Measurements from ENCODE around the gene SH3TC2. TPM values are rescaled to one million over a fixed set of nuclear protein-coding genes. Genes with fewer than 3 reads are reported as not detected.

SH3TC2 gene
- total and polyA plus RNA-seq, 2 of the 4 experiments (the other 2 are of a cell fraction), result 3.4 to 7.9 TPM

DNA sequence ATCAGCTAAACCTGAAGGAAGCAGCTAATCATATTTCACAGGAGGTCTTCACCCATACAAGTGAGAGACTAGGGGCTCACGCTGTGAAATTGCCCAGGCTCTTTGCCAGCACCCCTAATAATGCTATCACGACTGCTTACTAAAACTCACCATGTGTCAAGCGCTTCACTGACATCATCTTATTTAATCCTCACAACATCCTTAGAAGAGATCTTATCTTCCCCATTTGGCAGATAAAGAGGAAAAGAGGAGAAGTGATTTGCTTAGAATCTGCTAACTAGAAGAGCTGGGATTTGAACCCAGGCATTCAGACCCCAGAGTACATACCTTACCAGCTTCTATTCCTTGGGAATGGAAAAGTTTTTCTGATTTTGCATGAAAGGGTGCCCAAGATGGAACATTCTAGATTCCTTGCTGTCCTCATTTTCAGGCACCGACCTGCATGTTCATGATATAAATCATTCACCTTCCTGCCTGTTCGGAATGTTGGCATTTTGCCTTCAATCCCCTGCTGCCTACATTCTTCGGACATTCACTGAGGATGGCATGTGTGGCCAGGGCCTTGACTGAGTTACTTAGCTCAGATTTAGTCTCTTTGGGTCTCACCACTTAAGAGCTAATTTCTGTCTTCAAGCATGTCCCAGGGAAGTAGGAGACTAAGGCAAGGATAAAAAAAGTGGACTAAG, 88.1 kb downstream of the SH3TC2 start:
- H3K4me1 ChIP-seq (ENCODE audit: control insufficient read depth, insufficient read depth, low read length), result peaks cover 28% of the 10 kb centered on the region

More for the DNA sequence above, 88.1 kb downstream of the SH3TC2 start:
- POLR2A ChIA-PET (ENCODE audit: unreplicated experiment), result no interaction called here
- BruUV-seq (replicated peaks), result no TSS peak
- peak overlapping the region; percentile 0 for H2AK9ac ChIP-seq (replicated peaks; ENCODE audit: low read depth, low read length, poor library complexity)
- no peaks in the 10 kb centered on the region for H3K79me1 ChIP-seq (ENCODE audit: low read depth in 1 of 2, low read length in 2 of 2)
- H2AK5ac ChIP-seq (ENCODE audit: low read depth, low read length), result peak overlapping the region; percentile 74; the same call in 1 of the 2 replicates
- H3K27me3 ChIP-seq (ENCODE audit: control insufficient read depth, insufficient read depth, low read length), result no peaks in the 10 kb centered on the region
- H3K9me1 ChIP-seq (ENCODE audit: insufficient read depth, low read length), result peaks cover 25% of the 10 kb centered on the region
- no peak overlapping the region for H3K18ac ChIP-seq (ENCODE audit: low read depth, low read length)
- H4K91ac ChIP-seq (ENCODE audit: insufficient read depth, low read depth, low read length), result peak overlapping the region; percentile 85
- peak overlapping the region; percentile 62 for H3K4ac ChIP-seq (ENCODE audit: low read depth, low read length)
- no peak overlapping the region for H3K27ac ChIP-seq (ENCODE audit: insufficient read depth, low read length)
- no peak for TF ChIP-seq MAFK (IDR thresholded peaks at IDR 0.05; ENCODE audit: low read depth, low read length)
- TF ChIP-seq RAD21 (IDR thresholded peaks at IDR 0.05; ENCODE audit: low read length), result no peak
- TF ChIP-seq BHLHE40 (IDR thresholded peaks at IDR 0.05; ENCODE audit: low read depth, low read length), result no peak
- TF ChIP-seq FOS (IDR thresholded peaks at IDR 0.05; ENCODE audit: low read depth, low read length), result no peak
- TF ChIP-seq RFX5 (IDR thresholded peaks at IDR 0.05; ENCODE audit: low read depth, low read length), result no peak
- TF ChIP-seq POLR2A (IDR thresholded peaks at IDR 0.05; ENCODE audit: low read depth, low read length), result no peak
- no peak for TF ChIP-seq SMC3 (IDR thresholded peaks at IDR 0.05; ENCODE audit: low read depth, low read length)
- no peak for TF ChIP-seq NFE2L2 (IDR thresholded peaks at IDR 0.05; ENCODE audit: low read depth, low read length)
- TF ChIP-seq CHD1 (IDR thresholded peaks at IDR 0.05; ENCODE audit: low read depth, low read length), result no peak
- TF ChIP-seq, protein P1, sequence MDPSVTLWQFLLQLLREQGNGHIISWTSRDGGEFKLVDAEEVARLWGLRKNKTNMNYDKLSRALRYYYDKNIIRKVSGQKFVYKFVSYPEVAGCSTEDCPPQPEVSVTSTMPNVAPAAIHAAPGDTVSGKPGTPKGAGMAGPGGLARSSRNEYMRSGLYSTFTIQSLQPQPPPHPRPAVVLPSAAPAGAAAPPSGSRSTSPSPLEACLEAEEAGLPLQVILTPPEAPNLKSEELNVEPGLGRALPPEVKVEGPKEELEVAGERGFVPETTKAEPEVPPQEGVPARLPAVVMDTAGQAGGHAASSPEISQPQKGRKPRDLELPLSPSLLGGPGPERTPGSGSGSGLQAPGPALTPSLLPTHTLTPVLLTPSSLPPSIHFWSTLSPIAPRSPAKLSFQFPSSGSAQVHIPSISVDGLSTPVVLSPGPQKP (IDR thresholded peaks at IDR 0.05; ENCODE audit: borderline replicate concordance, low read depth, low read length), result no peak
- no peak for TF ChIP-seq RCOR1 (IDR thresholded peaks at IDR 0.05; ENCODE audit: insufficient replicate concordance, low read length)
- no peak for TF ChIP-seq MAZ (IDR thresholded peaks at IDR 0.05; ENCODE audit: borderline replicate concordance, low read depth, low read length)
- TF ChIP-seq, protein P2, sequence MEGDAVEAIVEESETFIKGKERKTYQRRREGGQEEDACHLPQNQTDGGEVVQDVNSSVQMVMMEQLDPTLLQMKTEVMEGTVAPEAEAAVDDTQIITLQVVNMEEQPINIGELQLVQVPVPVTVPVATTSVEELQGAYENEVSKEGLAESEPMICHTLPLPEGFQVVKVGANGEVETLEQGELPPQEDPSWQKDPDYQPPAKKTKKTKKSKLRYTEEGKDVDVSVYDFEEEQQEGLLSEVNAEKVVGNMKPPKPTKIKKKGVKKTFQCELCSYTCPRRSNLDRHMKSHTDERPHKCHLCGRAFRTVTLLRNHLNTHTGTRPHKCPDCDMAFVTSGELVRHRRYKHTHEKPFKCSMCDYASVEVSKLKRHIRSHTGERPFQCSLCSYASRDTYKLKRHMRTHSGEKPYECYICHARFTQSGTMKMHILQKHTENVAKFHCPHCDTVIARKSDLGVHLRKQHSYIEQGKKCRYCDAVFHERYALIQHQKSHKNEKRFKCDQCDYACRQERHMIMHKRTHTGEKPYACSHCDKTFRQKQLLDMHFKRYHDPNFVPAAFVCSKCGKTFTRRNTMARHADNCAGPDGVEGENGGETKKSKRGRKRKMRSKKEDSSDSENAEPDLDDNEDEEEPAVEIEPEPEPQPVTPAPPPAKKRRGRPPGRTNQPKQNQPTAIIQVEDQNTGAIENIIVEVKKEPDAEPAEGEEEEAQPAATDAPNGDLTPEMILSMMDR (conservative IDR thresholded peaks at IDR 0.05; ENCODE audit: low read depth, low read length), result no peak
- dilution Hi-C loops (cut with HindIII; ENCODE audit: low sequenced_read_pairs, unreplicated experiment), result no loop called here
- CTCF ChIA-PET, result interaction anchor here (0.6 kb wide), 1 partner anchor 140 kb away, joined by 3 read pairs; no protein-coding TSS in a partner anchor
- no peak overlapping the region for H3K23ac ChIP-seq (ENCODE audit: low read depth, low read length)
- H2AFZ ChIP-seq (replicated peaks; ENCODE audit: low read length, poor library complexity), result no peak overlapping the region
- WGBS, 2 experiments (ENCODE audit: extremely low coverage in 2 of 2, insufficient read length in 1 of 2), result 73% methylated on average over 3 of the region's 6 CpGs; no CpG with 5 or more reads in 1 of the 2 experiments
- H3K4me3 ChIP-seq (ENCODE audit: insufficient read depth, low read depth, low read length), result no peak overlapping the region
- no peak overlapping the region for H2BK5ac ChIP-seq (ENCODE audit: low read depth, low read length, poor library complexity, severe bottlenecking)
- H3K14ac ChIP-seq (replicated peaks; ENCODE audit: low read depth, low read length), result peak overlapping the region; percentile 55; the same call in 1 of the 2 replicates
- no peak for DNase-seq
- H3K4me2 ChIP-seq (ENCODE audit: low read depth, low read length), result no peak overlapping the region
- no peak overlapping the region for H3K9ac ChIP-seq (ENCODE audit: low read depth, low read length)
- no peak overlapping the region; the same call in 1 of the 2 replicates for H4K5ac ChIP-seq (ENCODE audit: low read depth, low read length)
- in situ Hi-C loops (cut with MboI; ENCODE audit: low sequenced_read_pairs), result no loop called here
- no peak for ATAC-seq (ENCODE audit: low read depth)
- no peak overlapping the region for H3K56ac ChIP-seq (ENCODE audit: extremely low read depth, insufficient read depth, low read length)
- no peaks in the 10 kb centered on the region for H4K20me1 ChIP-seq (ENCODE audit: insufficient read depth, low read length)
- H2BK120ac ChIP-seq (ENCODE audit: low read depth, low read length), result peak overlapping the region; percentile 35
- peak overlapping the region; percentile 74 for H2BK20ac ChIP-seq (ENCODE audit: low read depth, low read length)
- no peaks in the 10 kb centered on the region for H3K9me3 ChIP-seq (ENCODE audit: control insufficient read depth, insufficient read depth, low read length)
- intact Hi-C loops (cut with micrococcal nuclease), result no loop called here
- H4K8ac ChIP-seq (ENCODE audit: low read depth in 2 of 2, low read length in 2 of 2), result no peak overlapping the region
- no peaks in the 10 kb centered on the region for H3K36me3 ChIP-seq (ENCODE audit: control insufficient read depth, insufficient read depth, low read length)
- peak overlapping the region; percentile 42; the same call in 1 of the 3 replicates for H2BK15ac ChIP-seq (ENCODE audit: low read depth, low read length)

All from IMR-90 (cell line).